Caco-2 (cell line): Measurements from ENCODE around the gene CADPS2. TPM values are rescaled to one million over a fixed set of nuclear protein-coding genes. Genes with fewer than 3 reads are reported as not detected.

Source experiments
- BruUV-seq: library from RNA; stranded (reverse); fragments of 400-500 nt; replicated peaks from 2 replicates; lab custom pipeline; 2021; lab: Mats Ljungman, UMichigan
- CTCF ChIA-PET: fragments of 300-600 bp; sonication (Branson Sonifier 250); formaldehyde crosslinking; loops from one replicate; lab custom pipeline; 2022; ENCODE audit warnings: antibody characterized with exemption; lab: Charles Lee
- POLR2A ChIA-PET: fragments of 300-600 bp; sonication (Branson Sonifier 250); formaldehyde crosslinking; loops from one replicate; lab custom pipeline; 2022; ENCODE audit warnings: antibody characterized with exemption; lab: Charles Lee
- DNase-seq, 2 experiments: peaks; one replicate each; pipeline versions ENCODE4 v3.0.0 to v3.0.0-alpha.2; 2020 to 2022
- H3K27me3 ChIP-seq: replicated peaks from 2 replicates; pipeline ENCODE4 v1.6.0; 2011; ENCODE audit warnings: low read length; ENCODE audit not compliant: control insufficient read depth, insufficient read depth
- H3K36me3 ChIP-seq: 2 replicates; pipeline ENCODE4 v1.5.1; 2011; ENCODE audit warnings: low read length; ENCODE audit not compliant: control insufficient read depth, insufficient read depth
- H3K4me1 ChIP-seq: fragments of 250-450 bp; sonication (Bioruptor Pico); 2 replicates; pipeline ENCODE4 v1.5.1; 2020; ENCODE audit warnings: mild to moderate bottlenecking
- H3K4me3 ChIP-seq: 2 replicates; pipeline ENCODE4 v1.5.1; 2011; ENCODE audit warnings: low read depth, mild to moderate bottlenecking, control low read depth, low read length
- H3K9me3 ChIP-seq: fragments of 250-450 bp; sonication (Bioruptor Pico); 2 replicates; pipeline ENCODE4 v1.5.1; 2020; ENCODE audit warnings: mild to moderate bottlenecking, moderate library complexity
- H3K27ac Mint-ChIP-seq: one replicate; pipeline ENCODE4 v1.8.0; 2022; ENCODE audit warnings: mixed read lengths; ENCODE audit not compliant: unreplicated experiment
- H3K27me3 Mint-ChIP-seq: one replicate; pipeline ENCODE4 v1.8.0; 2022; ENCODE audit warnings: mixed read lengths; ENCODE audit not compliant: insufficient read depth, unreplicated experiment
- H3K36me3 Mint-ChIP-seq: one replicate; pipeline ENCODE4 v1.8.0; 2022; ENCODE audit warnings: mild to moderate bottlenecking, mixed read lengths; ENCODE audit not compliant: insufficient read depth, unreplicated experiment
- H3K4me1 Mint-ChIP-seq: one replicate; pipeline ENCODE4 v1.8.0; 2022; ENCODE audit warnings: low read depth, mixed read lengths; ENCODE audit not compliant: unreplicated experiment
- H3K4me3 Mint-ChIP-seq: one replicate; pipeline ENCODE4 v1.8.0; 2022; ENCODE audit warnings: mild to moderate bottlenecking, moderate library complexity, mixed read lengths; ENCODE audit not compliant: unreplicated experiment
- H3K9me3 Mint-ChIP-seq: one replicate; pipeline ENCODE4 v1.8.0; 2022; ENCODE audit warnings: mixed read lengths; ENCODE audit not compliant: unreplicated experiment
- CTCF ChIP-seq, 2 experiments: fragments of 200-600 bp in 1 of 2; IDR thresholded peaks; 1 replicate in 1 of 2; 2 replicates in 1 of 2; pipeline versions ENCODE4 v1.5.1 to v1.8.0; 2011 to 2022; ENCODE audit warnings: antibody characterized with exemption in 1 of 2, control low read depth in 1 of 2, inconsistent platforms in 1 of 2, low read depth in 1 of 2, low read length in 1 of 2, mild to moderate bottlenecking in 1 of 2, moderate library complexity in 1 of 2; ENCODE audit not compliant: insufficient read depth in 1 of 2, severe bottlenecking in 1 of 2, unreplicated experiment in 1 of 2
- intact Hi-C: fragments of 100-400 bp; cut with micrococcal nuclease; formaldehyde crosslinking; loops from one replicate; pipeline ENCODE4 v1.10.0; 2022; ENCODE audit not compliant: unreplicated experiment
- total RNA-seq: library from RNA; stranded (reverse); gene quantifications from 2 replicates; pipeline ENCODE4 v1.2.3, GENCODE V29; 2022

Gene CADPS2
- total RNA-seq, 1 experiment from 2014 or later, result 2.7 TPM

- TF ChIP-seq CTCF (IDR thresholded peaks at IDR 0.05; ENCODE audit: insufficient read depth in 1 of 2, low read depth in 1 of 2, low read length in 1 of 2, severe bottlenecking in 1 of 2, unreplicated experiment in 1 of 2), result no peak
- no peaks in the 10 kb centered on the region for H3K27me3 Mint-ChIP-seq
- no peaks in the 10 kb centered on the region for H3K4me1 Mint-ChIP-seq
- no peak overlapping the region for H3K4me3 ChIP-seq
- ChIA-PET CTCF (no interaction called here), POLR2A (no interaction called here)
- no peaks in the 10 kb centered on the region for H3K36me3 Mint-ChIP-seq
- no peak overlapping the region for H3K27ac Mint-ChIP-seq
- no peak overlapping the region for H3K4me3 Mint-ChIP-seq
- BruUV-seq, result no TSS peak
- no peaks in the 10 kb centered on the region for H3K9me3 ChIP-seq
- intact Hi-C loops, result no loop called here
- no peaks in the 10 kb centered on the region for H3K9me3 Mint-ChIP-seq
- no peaks in the 10 kb centered on the region for H3K27me3 ChIP-seq
- DNase-seq, result no peak
- H3K36me3 ChIP-seq, result no peaks in the 10 kb centered on the region
- no peaks in the 10 kb centered on the region for H3K4me1 ChIP-seq
These were observed 365.2 kb downstream of the CADPS2 start for GRCh38 chr7:122520971-122521555.

GRCh38 chr7:122518488-122518887 is 367.8 kb downstream of the CADPS2 start:
- H3K4me1 ChIP-seq, result no peaks in the 10 kb centered on the region
- ChIA-PET POLR2A (no interaction called here), CTCF (no interaction called here)
- H3K9me3 ChIP-seq, result no peaks in the 10 kb centered on the region
- Mint-ChIP-seq H3K9me3 (no peaks in the 10 kb centered on the region), H3K27ac (no peak overlapping the region), H3K4me3 (no peak overlapping the region), H3K36me3 (no peaks in the 10 kb centered on the region), H3K27me3 (peaks cover 3% of the 10 kb centered on the region), H3K4me1 (no peaks in the 10 kb centered on the region)
- no peaks in the 10 kb centered on the region for H3K36me3 ChIP-seq
- DNase-seq, result no peak
- no peak overlapping the region for H3K4me3 ChIP-seq
- intact Hi-C loops, result no loop called here
- no TSS peak for BruUV-seq
- TF ChIP-seq CTCF (IDR thresholded peaks at IDR 0.05; ENCODE audit: insufficient read depth in 1 of 2, low read depth in 1 of 2, low read length in 1 of 2, severe bottlenecking in 1 of 2, unreplicated experiment in 1 of 2), result no peak
- no peaks in the 10 kb centered on the region for H3K27me3 ChIP-seq

- Mint-ChIP-seq H3K27ac (no peak overlapping the region), H3K4me3 (no peak overlapping the region), H3K36me3 (no peaks in the 10 kb centered on the region), H3K27me3 (peaks cover 3% of the 10 kb centered on the region), H3K9me3 (no peaks in the 10 kb centered on the region), H3K4me1 (no peaks in the 10 kb centered on the region)
- ChIA-PET POLR2A (no interaction called here), CTCF (no interaction called here)
- no peaks in the 10 kb centered on the region for H3K9me3 ChIP-seq
- DNase-seq, result no peak
- BruUV-seq, result no TSS peak
- TF ChIP-seq CTCF (IDR thresholded peaks at IDR 0.05; ENCODE audit: insufficient read depth in 1 of 2, low read depth in 1 of 2, low read length in 1 of 2, severe bottlenecking in 1 of 2, unreplicated experiment in 1 of 2), result no peak
- H3K27me3 ChIP-seq, result no peaks in the 10 kb centered on the region
- no peaks in the 10 kb centered on the region for H3K4me1 ChIP-seq
- intact Hi-C loops, result no loop called here
- H3K36me3 ChIP-seq, result no peaks in the 10 kb centered on the region
- H3K4me3 ChIP-seq, result no peak overlapping the region
These were observed 368.7 kb downstream of the CADPS2 start for GRCh38 chr7:122517576-122517975.
